Breast epithelium (tissue), 4 donors: ENCODE results near the gene SHLD1. TPM values are rescaled to one million over a fixed set of nuclear protein-coding genes. Genes with fewer than 3 reads are reported as not detected.

ENCODE experiments used
- DNase-seq, 2 donors: peaks; one replicate each; pipeline ENCODE4 v3.0.0-alpha.2; 2019; ENCODE audit warnings: low spot score in 2 of 2
- H3K27ac ChIP-seq, 2 donors: fragments of 200-600 bp; sonication (generic) in 1 of 2; one replicate each; pipeline ENCODE4 v1.5.1; 2016 to 2019; ENCODE audit warnings: mild to moderate bottlenecking in 1 of 2
- H3K27me3 ChIP-seq, 2 donors: fragments of 200-600 bp; sonication (generic) in 1 of 2; one replicate each; pipeline versions ENCODE4 v1.5.1 to v1.6.0; 2017 to 2019; ENCODE audit warnings: control low read depth in 1 of 2, mild to moderate bottlenecking in 1 of 2
- H3K36me3 ChIP-seq: fragments of 200-600 bp; one replicate; pipeline ENCODE4 v1.5.1; 2019
- H3K4me1 ChIP-seq, 2 donors: fragments of 200-600 bp; sonication (generic); one replicate each; pipeline ENCODE4 v1.5.1; 2016 to 2019; ENCODE audit warnings: control low read depth in 1 of 2
- H3K4me3 ChIP-seq, 3 donors: fragments of 200-600 bp; sonication (generic); 1 replicate in 2 of 3; 2 replicates in 1 of 3; pipeline ENCODE4 v1.5.1; 2016 to 2019; ENCODE audit warnings: mild to moderate bottlenecking in 3 of 3, moderate library complexity in 2 of 3
- H3K9me3 ChIP-seq, 2 donors: fragments of 200-600 bp; sonication (generic) in 1 of 2; one replicate each; pipeline ENCODE4 v1.5.1; 2016 to 2019; ENCODE audit warnings: control low read depth in 1 of 2
- CTCF ChIP-seq, 3 donors: fragments of 450-650 bp; IDR thresholded peaks; one replicate each; pipeline ENCODE4 v1.5.1; 2016 to 2017; ENCODE audit warnings: antibody characterized with exemption in 3 of 3, mild to moderate bottlenecking in 3 of 3, moderate library complexity in 3 of 3
- POLR2A ChIP-seq: fragments of 450-650 bp; IDR thresholded peaks from one replicate; pipeline ENCODE4 v1.6.1; 2016; ENCODE audit warnings: antibody characterized with exemption, mild to moderate bottlenecking, moderate library complexity
- POLR2AphosphoS5 ChIP-seq, 3 donors: sonication (generic); formaldehyde crosslinking; IDR thresholded peaks; one replicate each; pipeline ENCODE4 v1.6.1; 2017; ENCODE audit warnings: antibody characterized with exemption in 3 of 3
- intact Hi-C: fragments of 100-400 bp; cut with DNase I; formaldehyde crosslinking; loops from one replicate; pipeline ENCODE4 v1.15.1; 2023; ENCODE audit warnings: low total_unique reads
- total RNA-seq, 3 donors: library from RNA; depleted of rRNA; stranded (reverse); fragments of >200 nt; gene quantifications; one replicate each; pipeline ENCODE4 v1.1.0, GENCODE V29; 2016

Gene SHLD1
- total RNA-seq, 3 donors from 2014 or later = 2.7 to 7.3 (median 6.6) TPM

- H3K4me3 ChIP-seq = no peak overlapping the region
- TF ChIP-seq POLR2AphosphoS5 (IDR thresholded peaks at IDR 0.05) (no peak), POLR2A (no peak), CTCF (IDR thresholded peaks at IDR 0.05) (no peak)
- intact Hi-C loops = no loop called here
- no peak for DNase-seq
- H3K4me1 ChIP-seq = no peaks in the 10 kb centered on the region
- H3K36me3 ChIP-seq = no peaks in the 10 kb centered on the region
- no peaks in the 10 kb centered on the region for H3K9me3 ChIP-seq
- H3K27ac ChIP-seq = no peak overlapping the region
- H3K27me3 ChIP-seq = no peaks in the 10 kb centered on the region
Measured at GRCh38 chr20:5880326-5880725, 130.1 kb downstream of the SHLD1 start.

- no peaks in the 10 kb centered on the region for H3K4me1 ChIP-seq
- intact Hi-C loops = no loop called here
- no peaks in the 10 kb centered on the region for H3K36me3 ChIP-seq
- no peak for TF ChIP-seq POLR2AphosphoS5 (IDR thresholded peaks at IDR 0.05)
- no peak for TF ChIP-seq POLR2A
- TF ChIP-seq CTCF (IDR thresholded peaks at IDR 0.05) = no peak
- no peak overlapping the region for H3K4me3 ChIP-seq
- no peaks in the 10 kb centered on the region for H3K27me3 ChIP-seq
- DNase-seq = no peak
- no peak overlapping the region for H3K27ac ChIP-seq
- H3K9me3 ChIP-seq = no peaks in the 10 kb centered on the region
Measured at GRCh38 chr20:5881703-5882102, 131.5 kb downstream of the SHLD1 start.

GRCh38 chr20:5882166-5882565, 132.0 kb downstream of the SHLD1 start:
- DNase-seq = no peak
- Histone ChIP-seq H3K27me3 (no peaks in the 10 kb centered on the region), H3K4me1 (no peaks in the 10 kb centered on the region), H3K27ac (no peak overlapping the region), H3K36me3 (no peaks in the 10 kb centered on the region), H3K4me3 (no peak overlapping the region), H3K9me3 (no peaks in the 10 kb centered on the region)
- no peak for TF ChIP-seq POLR2A
- TF ChIP-seq CTCF (IDR thresholded peaks at IDR 0.05) = no peak
- no peak for TF ChIP-seq POLR2AphosphoS5 (IDR thresholded peaks at IDR 0.05)
- intact Hi-C loops = no loop called here

- no peak for TF ChIP-seq POLR2A
- no peak for TF ChIP-seq POLR2AphosphoS5 (IDR thresholded peaks at IDR 0.05)
- no peak for TF ChIP-seq CTCF (IDR thresholded peaks at IDR 0.05)
- no peaks in the 10 kb centered on the region for H3K36me3 ChIP-seq
- DNase-seq = no peak
- H3K4me1 ChIP-seq = no peaks in the 10 kb centered on the region
- no peaks in the 10 kb centered on the region for H3K9me3 ChIP-seq
- H3K4me3 ChIP-seq = no peak overlapping the region
- intact Hi-C loops = no loop called here
- no peaks in the 10 kb centered on the region for H3K27me3 ChIP-seq
- no peak overlapping the region for H3K27ac ChIP-seq
Measured at GRCh38 chr20:5884465-5885335, 134.5 kb downstream of the SHLD1 start.

GRCh38 chr20:5885866-5886265, 135.7 kb downstream of the SHLD1 start:
- H3K27ac ChIP-seq = no peak overlapping the region
- H3K27me3 ChIP-seq = no peaks in the 10 kb centered on the region
- H3K4me1 ChIP-seq = no peaks in the 10 kb centered on the region
- no peak for DNase-seq
- intact Hi-C loops = no loop called here
- TF ChIP-seq POLR2AphosphoS5 (IDR thresholded peaks at IDR 0.05) (no peak), CTCF (IDR thresholded peaks at IDR 0.05) (no peak), POLR2A (no peak)
- no peaks in the 10 kb centered on the region for H3K9me3 ChIP-seq
- H3K4me3 ChIP-seq = no peak overlapping the region
- H3K36me3 ChIP-seq = no peaks in the 10 kb centered on the region
